ENCODE results near the gene FUT7. TPM values are rescaled to one million over a fixed set of nuclear protein-coding genes. Genes with fewer than 3 reads are reported as not detected.

The FUT7 gene
- total RNA-seq, 2 donors from 2014 or later, result 1.6 to 1.8 TPM

DNA sequence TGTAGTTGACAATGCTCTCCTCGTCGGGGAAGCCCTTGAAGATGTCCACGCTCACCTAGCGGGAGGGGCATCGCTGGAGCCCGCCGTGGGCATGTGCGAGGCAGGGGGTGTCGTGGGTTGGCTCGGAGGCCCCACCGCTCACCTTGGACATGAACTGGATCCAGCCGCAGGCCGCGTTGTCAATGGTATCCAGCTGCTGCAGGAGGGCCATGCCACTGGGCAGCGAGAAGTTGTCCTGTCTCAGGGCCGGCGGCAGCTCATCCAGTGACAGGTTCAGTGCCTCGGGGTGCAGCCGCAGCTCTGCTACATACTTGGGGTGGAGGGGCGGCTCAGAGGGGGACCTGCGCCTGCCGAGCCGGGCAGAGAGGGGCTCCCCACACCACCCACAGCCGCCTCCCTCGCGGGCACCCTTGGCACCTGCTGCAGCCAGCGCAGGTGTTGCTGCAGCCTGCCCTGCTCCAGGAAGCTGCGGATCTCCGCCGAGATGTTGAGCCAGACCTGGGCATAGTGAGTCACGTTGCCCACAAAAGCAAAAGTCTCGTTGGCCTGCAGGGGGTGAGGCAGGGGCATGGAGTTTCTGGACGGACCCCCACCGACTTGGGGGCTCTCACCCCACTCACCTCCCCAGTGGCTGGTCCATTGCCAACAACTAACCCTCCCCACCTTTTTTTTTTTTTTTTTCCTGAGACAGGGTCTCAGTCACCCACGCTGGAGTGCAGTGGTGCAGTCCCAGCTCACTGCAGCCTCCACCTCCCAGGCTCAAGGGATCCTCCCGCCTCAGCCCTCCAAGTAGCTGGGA, 12.9 kb downstream of the FUT7 start:
- H3K27me3 Mint-ChIP-seq (ENCODE audit: low read depth), result no peaks in the 10 kb centered on the region
- no peak for DNase-seq
- ATAC-seq (replicated peaks in 1 of 2), result no peak
- H3K36me3 Mint-ChIP-seq (ENCODE audit: insufficient read depth in 2 of 2), result no peaks in the 10 kb centered on the region
- H3K27ac Mint-ChIP-seq, result no peak overlapping the region
- H3K4me3 Mint-ChIP-seq, result no peak overlapping the region
- H3K4me1 Mint-ChIP-seq (ENCODE audit: low read depth), result no peaks in the 10 kb centered on the region
- no peaks in the 10 kb centered on the region for H3K9me3 Mint-ChIP-seq

DNA sequence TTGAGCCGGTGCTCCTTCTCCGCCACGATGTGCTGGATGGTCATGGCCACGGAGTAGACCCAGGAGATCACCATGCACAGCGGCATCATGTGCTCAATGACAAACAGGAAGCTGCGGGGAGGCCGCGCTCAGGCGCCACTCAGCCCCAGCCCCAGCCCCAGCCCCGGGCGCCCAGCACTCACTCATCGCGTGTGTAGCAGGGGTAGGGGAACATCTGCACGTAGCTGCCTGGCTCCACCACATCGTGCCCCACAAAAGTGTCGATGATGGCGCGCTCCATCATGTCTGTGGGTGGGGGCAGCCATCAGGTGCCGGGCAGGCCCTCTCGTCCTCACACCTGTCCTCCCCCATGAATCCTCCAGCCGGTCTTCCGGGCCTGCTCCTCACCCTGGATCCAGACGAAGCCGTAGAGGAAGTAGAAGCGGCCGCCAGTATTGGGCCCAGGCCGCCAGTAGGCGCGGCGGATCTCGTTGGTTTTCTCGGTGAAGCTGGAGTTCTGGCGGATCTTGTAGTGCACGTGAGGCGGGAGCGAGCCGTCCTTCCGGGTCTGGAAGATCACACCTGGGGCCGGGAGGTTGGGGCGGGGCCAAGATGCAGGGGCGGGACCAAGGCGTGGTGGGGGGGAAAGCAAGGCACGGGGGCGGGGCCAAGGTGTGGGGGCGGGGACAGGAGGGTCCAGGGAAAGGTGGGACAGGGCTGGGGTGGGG, 13.9 kb downstream of the FUT7 start:
- Mint-ChIP-seq H3K27ac (no peak overlapping the region), H3K36me3 (ENCODE audit: insufficient read depth in 2 of 2) (no peaks in the 10 kb centered on the region), H3K4me3 (no peak overlapping the region), H3K27me3 (ENCODE audit: low read depth) (no peaks in the 10 kb centered on the region), H3K4me1 (ENCODE audit: low read depth) (no peaks in the 10 kb centered on the region), H3K9me3 (no peaks in the 10 kb centered on the region)
- DNase-seq (no peak), ATAC-seq (replicated peaks in 1 of 2) (no peak)

DNA sequence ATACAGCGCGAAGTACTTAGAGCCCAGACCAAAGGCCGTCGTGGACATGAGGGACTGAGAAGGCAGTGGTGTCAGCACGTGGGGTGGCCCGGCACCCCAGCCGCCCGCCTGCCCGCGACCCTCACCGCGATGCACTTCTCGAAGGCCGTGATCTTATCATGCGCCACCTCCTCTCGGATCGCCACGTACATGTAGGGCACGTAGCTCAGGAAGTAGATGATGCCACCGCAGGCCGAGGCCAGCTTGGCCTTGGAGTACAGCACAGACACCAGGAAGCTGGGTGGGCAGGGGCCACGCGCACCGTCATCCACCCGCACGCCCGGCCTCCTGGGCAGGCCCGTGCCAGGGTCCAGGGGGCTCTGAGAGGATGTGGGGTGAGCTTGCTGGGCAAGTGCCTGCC, 14.8 kb downstream of the FUT7 start:
- Mint-ChIP-seq H3K4me1 (ENCODE audit: low read depth) (no peaks in the 10 kb centered on the region), H3K9me3 (no peaks in the 10 kb centered on the region), H3K4me3 (no peak overlapping the region), H3K36me3 (ENCODE audit: insufficient read depth in 2 of 2) (no peaks in the 10 kb centered on the region), H3K27ac (no peak overlapping the region), H3K27me3 (ENCODE audit: low read depth) (no peaks in the 10 kb centered on the region)
- no peak for ATAC-seq (replicated peaks in 1 of 2)
- DNase-seq, result no peak

DNA sequence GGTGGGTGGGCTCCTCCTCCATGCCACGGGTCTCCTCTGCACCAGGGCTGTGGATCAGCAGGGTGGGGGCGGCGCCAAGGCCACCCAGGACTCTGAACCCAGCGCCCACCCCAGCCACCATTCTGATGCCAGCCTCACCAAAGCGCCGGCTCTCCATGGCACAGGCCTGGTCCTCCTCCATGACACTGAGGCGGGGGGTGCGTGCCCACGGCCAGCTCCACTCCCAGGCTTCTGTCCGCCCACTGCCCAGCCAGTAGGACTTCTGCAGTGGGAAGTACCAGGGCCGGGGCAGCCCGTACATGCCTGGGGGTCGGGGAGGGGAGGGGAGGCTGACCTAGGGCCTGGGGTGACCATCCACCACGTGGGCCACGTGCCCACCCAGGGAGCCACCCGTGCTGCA, 15.5 kb downstream of the FUT7 start:
- ATAC-seq (replicated peaks in 1 of 2), result no peak
- no peaks in the 10 kb centered on the region for H3K9me3 Mint-ChIP-seq

DNA sequence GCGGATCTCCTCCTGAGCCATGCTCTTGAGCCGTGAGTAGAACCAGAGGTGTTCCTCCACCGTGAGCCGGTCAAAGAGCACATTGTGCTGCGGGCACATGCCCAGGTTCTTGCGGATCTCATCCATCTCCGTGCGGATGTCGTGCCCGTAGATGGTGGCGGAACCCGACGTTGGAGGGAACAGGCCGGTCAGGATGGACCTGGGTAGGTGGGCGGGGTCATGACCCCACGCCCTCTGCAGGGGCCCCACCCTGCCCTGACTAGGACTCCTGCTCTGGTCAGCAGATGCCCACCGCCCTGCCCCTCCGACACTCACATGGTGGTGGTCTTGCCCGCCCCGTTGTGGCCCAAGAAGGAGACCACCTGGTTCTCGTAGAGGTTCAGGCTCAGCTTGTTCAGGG, 15.9 kb downstream of the FUT7 start:
- no peak overlapping the region for H3K4me3 Mint-ChIP-seq
- H3K27ac Mint-ChIP-seq, result no peak overlapping the region
- no peaks in the 10 kb centered on the region for H3K9me3 Mint-ChIP-seq
- H3K36me3 Mint-ChIP-seq (ENCODE audit: insufficient read depth in 2 of 2), result no peaks in the 10 kb centered on the region
- ATAC-seq (replicated peaks in 1 of 2) (no peak), DNase-seq (no peak)
- H3K4me1 Mint-ChIP-seq (ENCODE audit: low read depth), result no peaks in the 10 kb centered on the region
- H3K27me3 Mint-ChIP-seq (ENCODE audit: low read depth), result no peaks in the 10 kb centered on the region

More for the DNA sequence above, 15.5 kb downstream of the FUT7 start:
- Mint-ChIP-seq H3K4me3 (no peak overlapping the region), H3K27me3 (ENCODE audit: low read depth) (no peaks in the 10 kb centered on the region), H3K36me3 (ENCODE audit: insufficient read depth in 2 of 2) (no peaks in the 10 kb centered on the region), H3K27ac (no peak overlapping the region), H3K4me1 (ENCODE audit: low read depth) (no peaks in the 10 kb centered on the region)
- no peak for DNase-seq

DNA sequence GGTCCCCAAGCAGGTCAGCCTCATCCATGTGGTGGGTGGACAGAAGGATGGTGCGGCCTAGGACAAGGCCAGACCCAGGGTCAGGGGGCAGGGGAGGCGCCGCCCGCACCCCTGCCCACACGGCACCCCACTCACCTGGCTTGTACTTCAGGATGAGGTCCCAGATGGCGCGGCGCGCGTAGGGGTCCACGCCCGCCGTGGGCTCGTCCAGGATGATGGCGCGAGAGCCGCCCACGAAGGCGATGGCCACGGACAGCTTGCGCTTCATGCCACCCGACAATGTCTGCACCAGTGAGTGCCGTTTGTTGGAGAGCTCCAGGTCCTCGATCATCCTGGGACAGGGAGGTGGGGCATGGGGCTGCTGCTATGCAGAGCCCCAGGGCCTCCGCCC, 16.4 kb downstream of the FUT7 start:
- DNase-seq, result no peak
- no peak for ATAC-seq (replicated peaks in 1 of 2)
- no peaks in the 10 kb centered on the region for H3K36me3 Mint-ChIP-seq (ENCODE audit: insufficient read depth in 2 of 2)
- H3K4me1 Mint-ChIP-seq (ENCODE audit: low read depth), result no peaks in the 10 kb centered on the region
- H3K4me3 Mint-ChIP-seq, result no peak overlapping the region
- no peak overlapping the region for H3K27ac Mint-ChIP-seq
- H3K9me3 Mint-ChIP-seq, result no peaks in the 10 kb centered on the region
- no peaks in the 10 kb centered on the region for H3K27me3 Mint-ChIP-seq (ENCODE audit: low read depth)

DNA sequence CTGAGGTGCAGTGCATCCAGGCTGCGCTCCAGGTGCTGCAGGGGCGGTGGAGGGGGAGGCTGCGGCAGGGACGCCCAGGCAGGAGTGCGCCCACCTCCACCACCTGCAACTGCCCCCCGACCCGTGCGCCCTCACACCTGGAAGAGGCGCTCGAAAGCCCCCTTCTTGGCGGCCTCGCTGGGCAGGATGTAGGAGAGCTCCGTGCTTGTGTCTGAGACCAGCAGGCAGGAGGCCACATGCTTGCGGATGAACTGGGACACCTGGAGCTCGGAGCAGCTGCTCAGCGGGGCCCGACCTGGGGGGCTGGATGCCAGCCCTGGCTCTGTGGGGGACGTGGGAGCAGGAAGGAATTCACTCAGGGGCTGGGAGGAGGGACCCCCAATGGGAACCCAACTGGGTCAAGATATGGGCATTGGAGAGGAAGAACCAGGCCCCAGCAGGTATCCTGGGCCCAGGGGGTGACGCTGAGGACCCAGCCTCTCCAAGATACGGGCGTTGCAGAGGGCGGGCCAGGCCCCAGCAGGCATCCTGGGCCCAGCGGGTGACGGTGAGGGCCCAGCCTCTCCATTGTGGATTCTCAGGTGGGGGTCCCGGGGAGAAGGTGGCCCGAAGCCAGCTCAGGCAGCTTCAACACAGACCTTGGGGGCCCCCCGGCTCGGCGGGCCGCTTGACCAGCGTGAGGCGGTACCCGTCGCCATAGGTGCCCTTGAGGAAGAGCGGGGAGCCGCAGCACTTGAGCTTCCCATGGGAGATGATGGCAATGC, 16.9 kb downstream of the FUT7 start:
- Mint-ChIP-seq H3K4me1 (ENCODE audit: low read depth) (no peaks in the 10 kb centered on the region), H3K27me3 (ENCODE audit: low read depth) (no peaks in the 10 kb centered on the region), H3K4me3 (no peak overlapping the region), H3K27ac (no peak overlapping the region), H3K36me3 (ENCODE audit: insufficient read depth in 2 of 2) (no peaks in the 10 kb centered on the region), H3K9me3 (no peaks in the 10 kb centered on the region)
- no peak for DNase-seq
- no peak for ATAC-seq (replicated peaks in 1 of 2)

DNA sequence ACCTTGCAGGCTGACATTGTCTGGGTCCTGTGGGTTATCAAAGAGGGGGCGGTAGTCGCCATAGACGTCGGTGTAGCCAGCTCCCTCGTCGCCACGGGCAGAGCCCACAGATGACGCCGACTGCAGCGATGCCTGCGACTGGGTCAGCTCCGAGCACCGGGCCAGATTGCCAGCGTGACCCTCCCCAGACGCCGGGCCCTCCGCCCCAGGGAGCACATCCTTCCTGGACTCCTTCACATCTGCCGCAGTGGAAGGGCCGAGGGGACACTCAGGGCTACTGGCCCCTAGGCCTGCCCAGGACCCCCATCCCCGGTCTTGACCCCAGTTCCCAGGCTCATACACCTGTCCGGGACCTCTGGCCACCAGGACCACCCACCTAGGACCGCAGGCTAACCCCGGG, 17.7 kb downstream of the FUT7 start:
- DNase-seq (no peak), ATAC-seq (replicated peaks in 1 of 2) (no peak)
- Mint-ChIP-seq H3K27me3 (ENCODE audit: low read depth) (no peaks in the 10 kb centered on the region), H3K4me1 (ENCODE audit: low read depth) (no peaks in the 10 kb centered on the region), H3K4me3 (no peak overlapping the region), H3K36me3 (ENCODE audit: insufficient read depth in 2 of 2) (no peaks in the 10 kb centered on the region), H3K27ac (no peak overlapping the region), H3K9me3 (no peaks in the 10 kb centered on the region)

DNA sequence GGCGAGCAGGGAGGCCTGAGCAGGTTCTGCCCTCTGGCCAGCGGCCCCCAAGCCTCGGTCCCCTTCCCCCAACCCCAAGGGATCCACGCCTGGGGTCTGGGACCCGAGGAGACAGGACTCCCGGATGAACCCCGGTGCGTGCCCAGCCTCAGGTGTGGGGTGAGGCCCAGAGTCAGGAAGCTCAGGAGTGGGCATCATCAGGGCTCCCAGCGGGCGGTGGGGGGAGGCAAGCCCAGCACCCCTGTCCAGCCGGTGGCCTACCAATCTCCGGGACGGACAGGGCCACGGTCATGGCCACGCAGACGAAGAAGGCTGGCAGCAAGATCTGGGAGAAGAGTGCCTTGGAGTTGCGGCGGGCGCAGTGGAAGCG, 18.3 kb downstream of the FUT7 start:
- no peaks in the 10 kb centered on the region for H3K36me3 Mint-ChIP-seq (ENCODE audit: insufficient read depth in 2 of 2)
- ATAC-seq (replicated peaks in 1 of 2) (no peak), DNase-seq (no peak)
- no peak overlapping the region for H3K27ac Mint-ChIP-seq
- H3K27me3 Mint-ChIP-seq (ENCODE audit: low read depth), result no peaks in the 10 kb centered on the region
- no peaks in the 10 kb centered on the region for H3K9me3 Mint-ChIP-seq
- no peak overlapping the region for H3K4me3 Mint-ChIP-seq
- no peaks in the 10 kb centered on the region for H3K4me1 Mint-ChIP-seq (ENCODE audit: low read depth)

DNA sequence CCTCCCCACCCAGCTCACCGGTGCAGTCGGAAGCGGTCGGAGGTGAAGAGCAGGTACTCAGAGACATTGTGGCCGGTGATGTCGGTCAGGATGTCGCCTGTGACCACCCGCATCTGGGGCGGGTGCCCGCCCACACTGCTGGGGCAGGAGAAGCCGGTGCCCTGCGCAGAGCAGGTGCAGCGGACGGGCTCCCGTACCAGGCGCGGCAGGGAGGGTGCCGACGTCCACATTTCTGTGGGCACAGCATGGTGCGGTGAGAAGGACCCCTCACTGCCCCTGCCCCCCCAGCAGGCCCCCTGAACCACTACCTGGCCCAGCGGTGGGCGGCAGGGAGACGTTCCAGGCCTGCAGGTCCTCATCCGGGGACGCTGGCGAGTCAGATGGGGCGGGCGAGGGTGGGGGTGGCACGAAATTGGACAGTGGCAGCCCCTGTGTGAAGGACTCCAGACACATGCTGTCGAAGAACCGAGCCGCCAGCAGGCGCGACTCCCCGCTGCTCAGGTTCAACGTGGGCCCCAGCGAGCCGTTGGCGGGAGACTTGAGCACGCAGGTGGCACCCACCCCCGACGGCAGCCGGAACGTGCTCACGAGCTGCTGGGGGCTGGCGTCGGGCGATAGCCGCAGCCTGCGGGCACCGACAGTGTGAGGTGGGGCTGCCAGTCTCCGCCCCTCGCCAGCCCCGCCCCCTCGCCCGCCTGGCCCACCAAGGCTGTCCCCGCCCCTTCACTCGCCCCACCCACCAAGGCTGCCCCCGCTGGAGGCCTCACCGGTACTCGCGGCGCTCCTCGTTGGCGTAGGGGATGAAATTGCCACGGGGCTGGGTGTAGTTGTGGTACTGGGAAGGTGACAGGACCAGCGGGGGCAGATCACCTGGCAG, 19.0 kb downstream of the FUT7 start:
- Mint-ChIP-seq H3K27me3 (ENCODE audit: low read depth) (no peaks in the 10 kb centered on the region), H3K27ac (no peak overlapping the region), H3K36me3 (ENCODE audit: insufficient read depth in 2 of 2) (no peaks in the 10 kb centered on the region), H3K4me1 (ENCODE audit: low read depth) (no peaks in the 10 kb centered on the region), H3K4me3 (no peak overlapping the region), H3K9me3 (no peaks in the 10 kb centered on the region)
- ATAC-seq (replicated peaks in 1 of 2), result no peak
- DNase-seq, result no peak

DNA sequence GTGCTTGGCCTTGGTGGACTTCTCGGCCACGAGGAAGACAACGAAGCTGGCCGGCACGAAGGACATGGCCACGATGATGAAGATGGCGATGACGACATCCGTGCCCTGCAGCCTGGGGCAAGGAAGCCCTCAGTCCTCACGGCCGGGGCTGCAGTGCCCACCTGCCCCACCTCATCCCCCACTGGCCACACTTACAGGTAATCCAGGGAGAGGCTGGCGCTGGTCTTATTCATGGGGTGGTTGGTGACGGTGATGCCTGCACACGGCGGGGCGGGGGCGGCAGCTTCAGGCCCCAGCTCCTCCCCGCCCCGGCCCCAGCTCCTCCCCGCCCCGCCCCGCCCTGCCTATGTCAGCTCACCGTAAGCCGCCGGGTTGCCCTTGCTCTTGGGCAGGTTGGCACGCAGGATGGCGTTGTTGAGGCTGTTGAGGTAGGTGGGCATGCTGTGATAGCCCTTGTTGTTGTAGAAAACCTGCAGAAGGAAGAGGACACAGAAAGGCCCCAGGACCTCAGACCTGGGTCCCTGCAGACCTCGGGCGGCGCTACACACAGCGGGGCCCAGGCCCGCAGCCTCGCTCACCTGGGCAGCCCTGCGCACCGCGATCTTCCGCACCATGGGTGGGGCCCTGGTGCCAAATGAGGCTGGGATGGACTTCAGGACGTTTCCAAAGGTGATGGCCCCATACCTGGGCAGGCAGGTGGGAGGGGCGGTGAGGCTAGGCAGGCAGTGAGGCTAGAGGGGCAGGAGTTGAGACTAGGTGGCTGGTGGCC, 19.8 kb downstream of the FUT7 start:
- H3K36me3 Mint-ChIP-seq (ENCODE audit: insufficient read depth in 2 of 2), result no peaks in the 10 kb centered on the region
- no peaks in the 10 kb centered on the region for H3K4me1 Mint-ChIP-seq (ENCODE audit: low read depth)
- no peak for ATAC-seq (replicated peaks in 1 of 2)

DNA sequence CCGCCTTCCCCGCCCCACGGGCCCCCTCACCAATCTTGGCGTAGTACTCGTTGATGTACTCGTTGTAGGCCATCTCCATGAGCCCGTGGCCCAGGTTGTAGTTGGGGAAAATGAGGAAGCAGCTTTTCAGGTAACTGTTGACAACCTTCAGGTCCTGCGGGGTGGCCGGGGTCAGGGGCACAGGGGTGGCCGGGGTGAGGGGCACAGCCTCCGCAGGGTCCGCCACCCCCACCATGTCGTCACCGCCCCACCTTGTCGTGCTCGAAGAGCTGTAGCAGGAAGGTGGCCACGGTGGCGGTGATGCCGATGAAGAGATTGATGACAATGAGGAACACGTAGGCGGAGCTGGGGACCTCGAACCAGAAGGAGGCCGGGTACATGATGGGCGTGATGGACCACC, 20.7 kb downstream of the FUT7 start:
- DNase-seq (no peak), ATAC-seq (replicated peaks in 1 of 2) (no peak)
- Mint-ChIP-seq H3K27ac (no peak overlapping the region), H3K4me1 (ENCODE audit: low read depth) (no peaks in the 10 kb centered on the region), H3K4me3 (no peak overlapping the region), H3K36me3 (ENCODE audit: insufficient read depth in 2 of 2) (no peaks in the 10 kb centered on the region), H3K9me3 (no peaks in the 10 kb centered on the region), H3K27me3 (ENCODE audit: low read depth) (no peaks in the 10 kb centered on the region)

More for the DNA sequence above, 19.8 kb downstream of the FUT7 start:
- H3K9me3 Mint-ChIP-seq, result no peaks in the 10 kb centered on the region
- H3K4me3 Mint-ChIP-seq, result no peak overlapping the region
- no peak overlapping the region for H3K27ac Mint-ChIP-seq
- DNase-seq, result no peak
- no peaks in the 10 kb centered on the region for H3K27me3 Mint-ChIP-seq (ENCODE audit: low read depth)

Measured in activated T-cell treated with anti-CD3 and anti-CD28 coated beads, Interleukin-2, amount 50 U/mL, for 72 hours (primary cell).